Measurements from ENCODE around the gene ADAT1. TPM values are rescaled to one million over a fixed set of nuclear protein-coding genes. Genes with fewer than 3 reads are reported as not detected.

ADAT1 gene
- total and polyA plus RNA-seq, 2 of the 8 experiments (the other 6 are each of a cell fraction or from before 2014, with no cell fraction given) = 30.7 to 44.7 TPM

DNA sequence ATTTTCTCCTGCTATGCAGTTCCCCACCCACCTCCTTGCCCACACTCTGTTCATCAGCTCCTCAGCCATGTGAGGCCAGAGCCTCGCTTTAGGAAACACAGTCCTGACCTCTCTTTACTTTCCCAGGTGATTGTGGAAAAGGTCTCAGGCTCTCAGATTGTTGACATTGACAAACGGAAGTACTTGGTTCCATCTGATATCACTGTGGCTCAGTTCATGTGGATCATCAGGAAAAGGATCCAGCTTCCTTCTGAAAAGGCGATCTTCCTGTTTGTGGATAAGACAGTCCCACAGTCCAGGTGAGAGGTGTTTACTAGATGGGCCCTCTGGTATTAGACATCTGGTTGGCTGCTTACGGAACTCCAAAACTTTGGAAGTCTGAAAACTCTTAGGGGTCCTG lies 55.2 kb downstream of the ADAT1 start:
- FAIRE-seq (no peak), DNase-seq (ENCODE audit: low read depth in 1 of 2, low spot score in 2 of 2) (no peak)
- no peak overlapping the region for H4K91ac ChIP-seq (replicated peaks; ENCODE audit: insufficient read length, low read length)
- peaks cover 5 to 12% of the 10 kb centered on the region in 2 experiments for H4K20me1 ChIP-seq (replicated peaks in 1 of 2; ENCODE audit: control insufficient read depth in 1 of 2, insufficient read depth in 2 of 2, low read length in 2 of 2)
- no peaks in the 10 kb centered on the region for H3K9me3 ChIP-seq (ENCODE audit: insufficient read depth in 2 of 2, low read depth in 1 of 2, low read length in 1 of 2)
- ChIA-PET CTCF (ENCODE audit: partially characterized antibody) (interaction anchor here (0.8 to 9.4 kb wide), 5 partner anchors 8 to 54 kb away, joined by 3 to 96 read pairs (median 3); no protein-coding TSS in a partner anchor), POLR2A (ENCODE audit: partially characterized antibody) (interaction anchor here (1.4 to 3.6 kb wide), 4 partner anchors 12 to 317 kb away, joined by 3 to 21 read pairs (median 9); partner anchors contain the start of gene TMEM231)
- H3K18ac ChIP-seq (ENCODE audit: extremely low read depth, low read length) = no peak overlapping the region
- peaks cover 9% of the 10 kb centered on the region for H3K23me2 ChIP-seq (ENCODE audit: low read depth, low read length)
- H3K36me3 ChIP-seq (ENCODE audit: control insufficient read depth in 2 of 4, insufficient read depth in 4 of 4, low read length in 3 of 4) = peaks cover 8 to 35% (median 28%) of the 10 kb centered on the region in 4 experiments; a peak in 7 of 8 replicates
- no peak overlapping the region; a peak in 1 of 4 replicates for H3K4me2 ChIP-seq (ENCODE audit: insufficient read depth in 1 of 2, low read depth in 2 of 2, low read length in 2 of 2)
- no peak overlapping the region for H4K8ac ChIP-seq (ENCODE audit: extremely low read depth, insufficient read depth, low read length)
- H2BK12ac ChIP-seq (ENCODE audit: low read depth, low read length) = no peak overlapping the region
- H3K4me3 ChIP-seq (ENCODE audit: extremely low read depth in 1 of 4, insufficient read depth in 2 of 4, low read depth in 3 of 4, low read length in 4 of 4) = no peak overlapping the region
- no peak overlapping the region for H3K56ac ChIP-seq (replicated peaks; ENCODE audit: insufficient read length, low read depth, low read length)
- H2AK5ac ChIP-seq (ENCODE audit: low read depth, low read length) = no peak overlapping the region
- no peaks in the 10 kb centered on the region for H3K27me3 ChIP-seq (replicated peaks in 1 of 4; ENCODE audit: control insufficient read depth in 3 of 4, extremely low read depth in 1 of 4, insufficient read depth in 3 of 4, low read length in 3 of 4)
- peaks cover 1 to 8% (median 3%) of the 10 kb centered on the region in 4 experiments; a peak in 5 of 7 replicates for H3K4me1 ChIP-seq (replicated peaks in 1 of 4; ENCODE audit: control insufficient read depth in 3 of 4, insufficient read depth in 4 of 4, low read length in 3 of 4)
- 84% methylated on average over 4 of the region's 4 CpGs; no CpG with 5 or more reads in 1 of the 2 experiments for WGBS, 2 experiments (ENCODE audit: extremely low coverage in 1 of 2, insufficient coverage in 1 of 2, insufficient read length in 1 of 2, insufficient replicate concordance in 2 of 2, low coverage in 1 of 2, low lambda C conversion rate in 2 of 2, missing lambda C conversion rate in 1 of 2)
- no peak overlapping the region for H2BK15ac ChIP-seq (ENCODE audit: low read length)
- no peak overlapping the region for H3K27ac ChIP-seq (ENCODE audit: low read depth, low read length)
- H3K79me2 ChIP-seq (ENCODE audit: control insufficient read depth in 1 of 2, insufficient read depth in 2 of 2, low read length in 2 of 2) = peaks cover 0 to 13% of the 10 kb centered on the region in 2 experiments; a peak in 2 of 4 replicates
- no peak overlapping the region for H3K4ac ChIP-seq (replicated peaks; ENCODE audit: insufficient read length, low read depth, low read length)
- H2BK20ac ChIP-seq (ENCODE audit: low read length) = no peak overlapping the region
- H3K9ac ChIP-seq (replicated peaks in 1 of 4; ENCODE audit: extremely low read depth in 1 of 4, low read depth in 3 of 4, low read length in 3 of 4) = peak overlapping the region in 1 of 4 experiments; percentile 20; a peak in 1 of 7 replicates
- no peak overlapping the region for H2BK5ac ChIP-seq (ENCODE audit: low read depth, low read length)
- no peak overlapping the region for H3K23ac ChIP-seq (ENCODE audit: insufficient read length)
- no peak overlapping the region for H4K5ac ChIP-seq (ENCODE audit: insufficient read length, low read depth, low read length)
- no peak overlapping the region for H2BK120ac ChIP-seq (replicated peaks; ENCODE audit: low read depth, low read length)
- no peak overlapping the region for H3K14ac ChIP-seq (ENCODE audit: insufficient read length)
- H2AFZ ChIP-seq (ENCODE audit: low read length) = no peak overlapping the region
- peaks cover 5% of the 10 kb centered on the region; the same call in 1 of the 2 replicates for H3K79me1 ChIP-seq (ENCODE audit: low read depth, low read length)
- TF ChIP-seq NANOG (IDR thresholded peaks at IDR 0.05; ENCODE audit: insufficient read depth, low read depth, low read length, poor library complexity, severe bottlenecking) (no peak), NRF1 (IDR thresholded peaks at IDR 0.05; ENCODE audit: low read depth, low read length) (no peak), RAD21 (IDR thresholded peaks at IDR 0.05 in 1 of 2, conservative IDR thresholded peaks at IDR 0.05 in 1 of 2; ENCODE audit: low read depth in 2 of 2, low read length in 2 of 2) (no peak), SUZ12 (IDR thresholded peaks at IDR 0.05; ENCODE audit: low read length) (no peak), EZH2 (IDR thresholded peaks at IDR 0.05; ENCODE audit: low read depth, low read length, severe bottlenecking) (no peak), RFX5 (IDR thresholded peaks at IDR 0.05; ENCODE audit: borderline replicate concordance, low read depth, low read length) (no peak), SIRT6 (IDR thresholded peaks at IDR 0.05; ENCODE audit: low read length) (no peak), GTF2F1 (IDR thresholded peaks at IDR 0.05; ENCODE audit: borderline replicate concordance, low read depth, low read length) (no peak)

Measured in H1 (cell line).